ENCODE data around the gene ARHGEF16. TPM values are rescaled to one million over a fixed set of nuclear protein-coding genes. Genes with fewer than 3 reads are reported as not detected.

The ARHGEF16 gene
- polyA plus RNA-seq, 1 of the 3 experiments (the other 2 are of a cell fraction), result 0.18 TPM

DNA sequence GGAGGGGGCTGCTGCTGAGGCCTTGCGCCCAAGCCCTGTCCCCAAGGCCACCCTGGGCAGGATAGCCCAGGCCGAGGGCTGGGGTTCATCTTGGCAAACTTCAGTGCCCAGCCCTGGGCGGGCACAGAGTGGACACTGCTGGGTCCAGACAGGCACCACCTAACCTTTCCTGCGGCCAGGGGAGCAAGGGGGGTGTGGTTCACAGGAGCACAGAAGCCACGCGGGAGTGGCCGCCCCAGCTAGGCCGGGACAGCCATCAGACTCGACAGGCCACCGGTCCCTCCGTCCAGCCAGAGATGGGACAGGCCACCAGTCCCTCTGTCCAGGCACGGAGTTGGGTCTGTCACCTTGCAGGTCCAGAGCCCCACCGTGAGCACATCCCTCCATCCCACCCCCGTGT is 28.9 kb downstream of the ARHGEF16 start:
- Histone ChIP-seq H4K20me1 (ENCODE audit: insufficient read depth) (no peaks in the 10 kb centered on the region), H2AFZ (ENCODE audit: low read depth) (no peak overlapping the region), H3K4me2 (no peak overlapping the region), H3K9me3 (no peaks in the 10 kb centered on the region), H3K79me2 (ENCODE audit: insufficient read depth) (no peaks in the 10 kb centered on the region), H3K4me3 (ENCODE audit: low read depth in 2 of 2, low read length in 1 of 2) (no peak overlapping the region), H3K36me3 (replicated peaks in 1 of 2; ENCODE audit: control insufficient read depth in 1 of 2, insufficient read depth in 2 of 2, low read length in 1 of 2) (no peaks in the 10 kb centered on the region), H3K27ac (ENCODE audit: low read depth in 2 of 2, low read length in 1 of 2) (no peak overlapping the region), H3K9ac (no peak overlapping the region), H3K4me1 (ENCODE audit: control insufficient read depth in 1 of 2, insufficient read depth in 2 of 2, low read depth in 1 of 2, low read length in 1 of 2) (peaks cover 0 to 5% of the 10 kb centered on the region in 2 experiments; a peak in 1 of 4 replicates), H3K27me3 (ENCODE audit: insufficient read depth) (no peaks in the 10 kb centered on the region), H3F3A (replicated peaks; ENCODE audit: insufficient read depth) (no peaks in the 10 kb centered on the region), H3K9me2 (no peaks in the 10 kb centered on the region)
- ChIA-PET POLR2A (no interaction called here), CTCF (interaction anchor here (0.7 to 4.0 kb wide), 5 partner anchors 11 to 82 kb away, joined by 3 to 57 read pairs (median 7); no protein-coding TSS in a partner anchor)
- WGBS (ENCODE audit: low lambda C conversion rate), result no CpG with 5 or more reads among the region's 14 CpGs
- DNase-seq, result no peak
- no peak for TF ChIP-seq TEAD4 (IDR thresholded peaks at IDR 0.05; ENCODE audit: borderline replicate concordance, insufficient read depth)
- TF ChIP-seq, protein P1, sequence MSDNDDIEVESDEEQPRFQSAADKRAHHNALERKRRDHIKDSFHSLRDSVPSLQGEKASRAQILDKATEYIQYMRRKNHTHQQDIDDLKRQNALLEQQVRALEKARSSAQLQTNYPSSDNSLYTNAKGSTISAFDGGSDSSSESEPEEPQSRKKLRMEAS (IDR thresholded peaks at IDR 0.05; ENCODE audit: low read depth), result no peak
- no peak for TF ChIP-seq FOSL2 (IDR thresholded peaks at IDR 0.05; ENCODE audit: borderline replicate concordance, low read depth)
- TF ChIP-seq RFX5 (IDR thresholded peaks at IDR 0.05; ENCODE audit: low read length), result no peak

DNA sequence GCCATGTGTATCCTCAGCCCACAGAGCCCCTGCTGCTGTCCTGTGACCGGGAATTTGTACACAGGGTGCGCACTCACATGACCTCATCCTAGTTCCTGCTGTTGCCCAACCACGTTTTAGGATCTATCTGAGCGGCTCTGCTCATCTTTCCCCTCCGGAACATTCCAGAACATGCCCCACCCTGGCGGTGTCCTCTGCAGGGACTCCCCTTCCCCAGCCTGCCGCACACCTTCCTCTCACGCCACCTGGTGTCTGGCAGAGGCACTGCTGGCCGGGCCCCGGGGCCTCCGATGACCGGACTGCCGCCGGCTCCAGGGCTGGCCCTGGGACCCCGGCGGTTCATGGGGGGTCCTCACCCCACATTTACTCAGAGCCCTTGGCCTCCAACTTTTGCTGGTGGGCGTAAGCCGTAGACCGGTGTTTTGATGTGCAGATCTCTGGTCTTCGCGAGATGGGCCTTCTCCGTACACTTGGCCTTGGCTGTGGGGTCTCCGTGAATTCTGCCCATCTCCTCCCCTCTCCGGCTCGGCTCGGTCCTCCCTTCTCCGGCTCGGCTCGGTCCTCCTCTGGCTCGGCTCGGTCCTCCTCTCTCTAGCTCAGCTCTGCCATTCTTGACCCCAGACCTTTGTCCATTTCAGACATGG is 29.5 kb downstream of the ARHGEF16 start:
- Histone ChIP-seq H3K9me3 (no peaks in the 10 kb centered on the region), H2AFZ (ENCODE audit: low read depth) (no peak overlapping the region), H3K27me3 (ENCODE audit: insufficient read depth) (no peaks in the 10 kb centered on the region), H3K79me2 (ENCODE audit: insufficient read depth) (no peaks in the 10 kb centered on the region), H3K27ac (ENCODE audit: low read depth in 2 of 2, low read length in 1 of 2) (no peak overlapping the region), H3K9me2 (no peaks in the 10 kb centered on the region), H3K4me1 (ENCODE audit: control insufficient read depth in 1 of 2, insufficient read depth in 2 of 2, low read depth in 1 of 2, low read length in 1 of 2) (peaks cover 0 to 5% of the 10 kb centered on the region in 2 experiments; a peak in 1 of 4 replicates), H3K36me3 (replicated peaks in 1 of 2; ENCODE audit: control insufficient read depth in 1 of 2, insufficient read depth in 2 of 2, low read length in 1 of 2) (no peaks in the 10 kb centered on the region), H3K9ac (no peak overlapping the region), H3K4me2 (no peak overlapping the region), H3F3A (replicated peaks; ENCODE audit: insufficient read depth) (no peaks in the 10 kb centered on the region), H4K20me1 (ENCODE audit: insufficient read depth) (no peaks in the 10 kb centered on the region), H3K4me3 (ENCODE audit: low read depth in 2 of 2, low read length in 1 of 2) (no peak overlapping the region)
- no peak for TF ChIP-seq GABPA (IDR thresholded peaks at IDR 0.05; ENCODE audit: low read depth)
- no peak for TF ChIP-seq RXRA (IDR thresholded peaks at IDR 0.05; ENCODE audit: borderline replicate concordance, low read depth)
- TF ChIP-seq, protein P1 (IDR thresholded peaks at IDR 0.05; ENCODE audit: low read depth), result no peak
- TF ChIP-seq, protein P2, sequence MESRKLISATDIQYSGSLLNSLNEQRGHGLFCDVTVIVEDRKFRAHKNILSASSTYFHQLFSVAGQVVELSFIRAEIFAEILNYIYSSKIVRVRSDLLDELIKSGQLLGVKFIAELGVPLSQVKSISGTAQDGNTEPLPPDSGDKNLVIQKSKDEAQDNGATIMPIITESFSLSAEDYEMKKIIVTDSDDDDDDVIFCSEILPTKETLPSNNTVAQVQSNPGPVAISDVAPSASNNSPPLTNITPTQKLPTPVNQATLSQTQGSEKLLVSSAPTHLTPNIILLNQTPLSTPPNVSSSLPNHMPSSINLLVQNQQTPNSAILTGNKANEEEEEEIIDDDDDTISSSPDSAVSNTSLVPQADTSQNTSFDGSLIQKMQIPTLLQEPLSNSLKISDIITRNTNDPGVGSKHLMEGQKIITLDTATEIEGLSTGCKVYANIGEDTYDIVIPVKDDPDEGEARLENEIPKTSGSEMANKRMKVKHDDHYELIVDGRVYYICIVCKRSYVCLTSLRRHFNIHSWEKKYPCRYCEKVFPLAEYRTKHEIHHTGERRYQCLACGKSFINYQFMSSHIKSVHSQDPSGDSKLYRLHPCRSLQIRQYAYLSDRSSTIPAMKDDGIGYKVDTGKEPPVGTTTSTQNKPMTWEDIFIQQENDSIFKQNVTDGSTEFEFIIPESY (IDR thresholded peaks at IDR 0.05; ENCODE audit: borderline replicate concordance, low read depth), result no peak
- TF ChIP-seq EZH2phosphoT487 (IDR thresholded peaks at IDR 0.05; ENCODE audit: borderline replicate concordance, low read depth), result no peak
- no peak for TF ChIP-seq NFIC (IDR thresholded peaks at IDR 0.05; ENCODE audit: borderline replicate concordance)
- TF ChIP-seq, protein P3, sequence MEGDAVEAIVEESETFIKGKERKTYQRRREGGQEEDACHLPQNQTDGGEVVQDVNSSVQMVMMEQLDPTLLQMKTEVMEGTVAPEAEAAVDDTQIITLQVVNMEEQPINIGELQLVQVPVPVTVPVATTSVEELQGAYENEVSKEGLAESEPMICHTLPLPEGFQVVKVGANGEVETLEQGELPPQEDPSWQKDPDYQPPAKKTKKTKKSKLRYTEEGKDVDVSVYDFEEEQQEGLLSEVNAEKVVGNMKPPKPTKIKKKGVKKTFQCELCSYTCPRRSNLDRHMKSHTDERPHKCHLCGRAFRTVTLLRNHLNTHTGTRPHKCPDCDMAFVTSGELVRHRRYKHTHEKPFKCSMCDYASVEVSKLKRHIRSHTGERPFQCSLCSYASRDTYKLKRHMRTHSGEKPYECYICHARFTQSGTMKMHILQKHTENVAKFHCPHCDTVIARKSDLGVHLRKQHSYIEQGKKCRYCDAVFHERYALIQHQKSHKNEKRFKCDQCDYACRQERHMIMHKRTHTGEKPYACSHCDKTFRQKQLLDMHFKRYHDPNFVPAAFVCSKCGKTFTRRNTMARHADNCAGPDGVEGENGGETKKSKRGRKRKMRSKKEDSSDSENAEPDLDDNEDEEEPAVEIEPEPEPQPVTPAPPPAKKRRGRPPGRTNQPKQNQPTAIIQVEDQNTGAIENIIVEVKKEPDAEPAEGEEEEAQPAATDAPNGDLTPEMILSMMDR (IDR thresholded peaks at IDR 0.05), result peak; percentile 60
- TF ChIP-seq EP300 (IDR thresholded peaks at IDR 0.05; ENCODE audit: borderline replicate concordance in 1 of 2, low read depth in 1 of 2, low read length in 1 of 2), result no peak
- TF ChIP-seq TEAD4 (IDR thresholded peaks at IDR 0.05; ENCODE audit: borderline replicate concordance, insufficient read depth), result no peak
- peak; percentile 47 for TF ChIP-seq RAD21 (IDR thresholded peaks at IDR 0.05; ENCODE audit: low read length)
- TF ChIP-seq ELF1 (IDR thresholded peaks at IDR 0.05), result no peak
- no peak for TF ChIP-seq FOXJ3 (CRISPR knock-in tag; IDR thresholded peaks at IDR 0.05)
- no peak for TF ChIP-seq FOSL2 (IDR thresholded peaks at IDR 0.05; ENCODE audit: borderline replicate concordance, low read depth)
- TF ChIP-seq USF2 (IDR thresholded peaks at IDR 0.05; ENCODE audit: borderline replicate concordance, low read depth, low read length), result no peak
- no peak for TF ChIP-seq FOXM1 (IDR thresholded peaks at IDR 0.05; ENCODE audit: low read depth)
- no peak for TF ChIP-seq PBX3 (IDR thresholded peaks at IDR 0.05)
- no peak for TF ChIP-seq NRF1 (IDR thresholded peaks at IDR 0.05; ENCODE audit: low read depth, low read length)
- TF ChIP-seq RFX5 (IDR thresholded peaks at IDR 0.05; ENCODE audit: low read length), result no peak
- TF ChIP-seq SMC3 (IDR thresholded peaks at IDR 0.05; ENCODE audit: low read depth, low read length), result peak; percentile 48; the same call in 1 of the 2 replicates
- ChIA-PET POLR2A (no interaction called here), CTCF (interaction anchor here (0.7 to 4.2 kb wide), 9 partner anchors 12 to 125 kb away, joined by 3 to 72 read pairs (median 4); no protein-coding TSS in a partner anchor)
- peak; percentile 83 for DNase-seq
- WGBS (ENCODE audit: low lambda C conversion rate), result 50% methylated on average over 24 of the region's 31 CpGs

Measured in SK-N-SH (cell line).